ENCODE results near the gene ZNF708.

The ZNF708 gene

GRCh38 chr19:21256722-21257121 is 72.5 kb downstream of the ZNF708 start:
- in situ Hi-C loops (cut with HindIII; ENCODE audit: low sequenced_read_pairs) = no loop called here
- no peak overlapping the region for H3K4me3 ChIP-seq (ENCODE audit: low read depth, low read length)
- no peak for TF ChIP-seq CTCF (IDR thresholded peaks at IDR 0.05; ENCODE audit: low read depth, low read length)
- DNase-seq (ENCODE audit: low read depth, low spot score) = no peak
